H1 (cell line): Measurements from ENCODE around the gene TRMT10C. TPM values are rescaled to one million over a fixed set of nuclear protein-coding genes. Genes with fewer than 3 reads are reported as not detected.
"Not testable (repeated sequence)": the region's sequence is repeated elsewhere in the genome, so short reads cannot be mapped to it uniquely, and the experiment has no call there.

ENCODE experiments used
- CTCF ChIA-PET: fragments of 300-600 bp; sonication (Branson Sonifier 250); formaldehyde crosslinking; loops from one replicate; lab custom pipeline; 2021; ENCODE audit not compliant: partially characterized antibody; lab: Charles Lee
- POLR2A ChIA-PET: fragments of 300-600 bp; sonication (Branson Sonifier 250); formaldehyde crosslinking; loops from one replicate; lab custom pipeline; 2021; ENCODE audit warnings: inconsistent platforms; ENCODE audit not compliant: partially characterized antibody; lab: Charles Lee
- DNase-seq, 2 experiments: peaks; one replicate each; pipeline versions ENCODE4 v3.0.0 to v3.0.0-alpha.2; 2010 to 2022; ENCODE audit warnings: low spot score in 2 of 2, low read depth in 1 of 2, mixed read lengths in 1 of 2
- FAIRE-seq: peaks from 2 replicates; lab custom pipeline; 2011; peaks lifted over from hg19 to GRCh38; lab: Jason Lieb, UNC
- H2AFZ ChIP-seq: 2 replicates; pipeline ENCODE4 v1.8.1; 2012; ENCODE audit warnings: low read length, inconsistent platforms
- H2AK5ac ChIP-seq: 2 replicates; pipeline ENCODE4 v1.6.1; 2013; ENCODE audit warnings: low read depth, low read length
- H2BK120ac ChIP-seq: replicated peaks from 2 replicates; pipeline ENCODE3; 2013; ENCODE audit warnings: low read depth, low read length, inconsistent platforms
- H2BK12ac ChIP-seq: 2 replicates; pipeline ENCODE4 v1.6.1; 2013; ENCODE audit warnings: low read depth, low read length
- H2BK15ac ChIP-seq: 2 replicates; pipeline ENCODE4 v1.6.1; 2013; ENCODE audit warnings: low read length
- H2BK20ac ChIP-seq: 2 replicates; pipeline ENCODE4 v1.6.1; 2013; ENCODE audit warnings: low read length
- H2BK5ac ChIP-seq: 2 replicates; pipeline ENCODE4 v1.6.1; 2013; ENCODE audit warnings: low read depth, low read length
- H3K14ac ChIP-seq: 2 replicates; pipeline ENCODE4 v1.6.1; 2013; ENCODE audit warnings: inconsistent platforms; ENCODE audit not compliant: insufficient read length
- H3K18ac ChIP-seq: 2 replicates; pipeline ENCODE4 v1.6.1; 2013; ENCODE audit warnings: low read length; ENCODE audit errors: extremely low read depth
- H3K23ac ChIP-seq: 2 replicates; pipeline ENCODE4 v1.6.1; 2013; ENCODE audit warnings: inconsistent platforms; ENCODE audit not compliant: insufficient read length
- H3K23me2 ChIP-seq: 2 replicates; pipeline ENCODE4 v1.6.1; 2013; ENCODE audit warnings: low read depth, low read length
- H3K27ac ChIP-seq: 2 replicates; pipeline ENCODE4 v1.6.1; 2011; ENCODE audit warnings: low read depth, low read length, inconsistent platforms
- H3K27me3 ChIP-seq, 4 experiments: replicated peaks in 1 of 4; 1 replicate in 1 of 4; 2 replicates in 3 of 4; pipeline versions ENCODE4 v1.6.1 to v1.8.1; 2011 to 2013; ENCODE audit warnings: low read length in 3 of 4, mild to moderate bottlenecking in 3 of 4, inconsistent platforms in 2 of 4, mixed read lengths in 2 of 4, moderate library complexity in 1 of 4; ENCODE audit not compliant: control insufficient read depth in 3 of 4, insufficient read depth in 3 of 4; ENCODE audit errors: extremely low read depth in 1 of 4
- H3K36me3 ChIP-seq, 4 experiments: 2 replicates each; pipeline versions ENCODE4 v1.6.1 to v1.8.1; 2011 to 2013; ENCODE audit warnings: mild to moderate bottlenecking in 4 of 4, low read length in 3 of 4, moderate library complexity in 2 of 4, control low read depth in 1 of 4, inconsistent platforms in 1 of 4; ENCODE audit not compliant: insufficient read depth in 4 of 4, control insufficient read depth in 2 of 4
- H3K4ac ChIP-seq: replicated peaks from 2 replicates; pipeline ENCODE3; 2013; ENCODE audit warnings: low read length, low read depth, mixed read lengths, inconsistent platforms; ENCODE audit not compliant: insufficient read length
- H3K4me1 ChIP-seq, 4 experiments: replicated peaks in 1 of 4; 1 replicate in 1 of 4; 2 replicates in 3 of 4; pipeline versions ENCODE4 v1.6.1 to v1.8.1; 2011 to 2013; ENCODE audit warnings: low read length in 3 of 4, inconsistent platforms in 2 of 4, mixed read lengths in 1 of 4; ENCODE audit not compliant: insufficient read depth in 4 of 4, control insufficient read depth in 3 of 4
- H3K4me2 ChIP-seq, 2 experiments: 2 replicates each; pipeline versions ENCODE4 v1.6.1 to v1.8.1; 2011 to 2013; ENCODE audit warnings: low read depth in 2 of 2, low read length in 2 of 2, control low read depth in 1 of 2, inconsistent platforms in 1 of 2, mild to moderate bottlenecking in 1 of 2; ENCODE audit not compliant: insufficient read depth in 1 of 2
- H3K4me3 ChIP-seq, 4 experiments: fragments of 200-600, 300-600 bp in 1 of 4; sonication (generic), shearing (Covaris generic), sonication (Bioruptor Twin) in 1 of 4; 2 replicates each; pipeline versions ENCODE4 v1.5.1 to v1.8.1; 2011 to 2016; ENCODE audit warnings: low read length in 4 of 4, low read depth in 3 of 4, control low read depth in 2 of 4, inconsistent platforms in 2 of 4, mild to moderate bottlenecking in 2 of 4, mixed read lengths in 1 of 4, moderate library complexity in 1 of 4; ENCODE audit not compliant: insufficient read depth in 2 of 4; ENCODE audit errors: extremely low read depth in 1 of 4
- H3K56ac ChIP-seq: replicated peaks from 2 replicates; pipeline ENCODE3; 2013; ENCODE audit warnings: low read depth, mild to moderate bottlenecking, mixed read lengths, low read length, inconsistent platforms; ENCODE audit not compliant: insufficient read length
- H3K79me1 ChIP-seq: 2 replicates; pipeline ENCODE4 v1.6.1; 2013; ENCODE audit warnings: low read depth, low read length, control low read depth
- H3K79me2 ChIP-seq, 2 experiments: 2 replicates each; pipeline versions ENCODE4 v1.6.1 to v1.8.1; 2012 to 2013; ENCODE audit warnings: low read length in 2 of 2, mild to moderate bottlenecking in 2 of 2, inconsistent platforms in 1 of 2; ENCODE audit not compliant: insufficient read depth in 2 of 2, control insufficient read depth in 1 of 2
- H3K9ac ChIP-seq, 4 experiments: replicated peaks in 1 of 4; 1 replicate in 1 of 4; 2 replicates in 3 of 4; pipeline versions ENCODE4 v1.6.1 to v1.8.1; 2011 to 2013; ENCODE audit warnings: low read depth in 3 of 4, low read length in 3 of 4, control low read depth in 2 of 4, mild to moderate bottlenecking in 2 of 4, moderate library complexity in 2 of 4, inconsistent platforms in 1 of 4; ENCODE audit errors: extremely low read depth in 1 of 4
- H3K9me3 ChIP-seq, 2 experiments: 2 replicates each; pipeline versions ENCODE4 v1.6.1 to v1.8.1; 2012 to 2013; ENCODE audit warnings: mild to moderate bottlenecking in 2 of 2, moderate library complexity in 2 of 2, control low read depth in 1 of 2, inconsistent platforms in 1 of 2, low read depth in 1 of 2, low read length in 1 of 2, mixed read lengths in 1 of 2; ENCODE audit not compliant: insufficient read depth in 2 of 2
- H4K20me1 ChIP-seq, 2 experiments: replicated peaks in 1 of 2; 2 replicates each; pipeline versions ENCODE3 to v1.8.1; 2011 to 2013; ENCODE audit warnings: inconsistent platforms in 2 of 2, low read length in 2 of 2, mild to moderate bottlenecking in 1 of 2; ENCODE audit not compliant: insufficient read depth in 2 of 2, control insufficient read depth in 1 of 2
- H4K5ac ChIP-seq: 2 replicates; pipeline ENCODE4 v1.6.1; 2013; ENCODE audit warnings: low read length, low read depth, mixed read lengths, inconsistent platforms; ENCODE audit not compliant: insufficient read length
- H4K8ac ChIP-seq: 2 replicates; pipeline ENCODE4 v1.8.0; 2013; ENCODE audit warnings: mild to moderate bottlenecking, moderate library complexity, low read length, inconsistent platforms; ENCODE audit not compliant: insufficient read depth; ENCODE audit errors: extremely low read depth
- H4K91ac ChIP-seq: replicated peaks from 2 replicates; pipeline ENCODE3; 2013; ENCODE audit warnings: low read length, mixed read lengths, inconsistent platforms; ENCODE audit not compliant: insufficient read length
- WGBS, 2 experiments: shearing (Covaris generic) in 1 of 2; methylation state at CpG; one replicate each; pipeline versions ENCODE4 v1.1.6 to v1.1.7; 2013 to 2015; ENCODE audit warnings: low lambda C conversion rate in 2 of 2, mixed read lengths in 2 of 2, inconsistent platforms in 1 of 2, low coverage in 1 of 2, missing lambda C conversion rate in 1 of 2; ENCODE audit not compliant: insufficient replicate concordance in 2 of 2, insufficient coverage in 1 of 2, insufficient read length in 1 of 2; ENCODE audit errors: extremely low coverage in 1 of 2, missing lambda C conversion rate in 1 of 2; 5-methylcytosine and 5-hydroxymethylcytosine counted together
- polyA plus RNA-seq, 7 experiments: library from polyadenylated mRNA; depleted of rRNA in 3 of 7; stranded (reverse) in 5 of 7; unstranded in 2 of 7; fragments of >200 nt in 5 of 7; fragments of 200-250 nt in 2 of 7; gene quantifications; 1 replicate in 5 of 7; 2 replicates in 1 of 7; 4 replicates in 1 of 7; pipeline versions ENCODE4 v1.2.1 to v1.2.3, GENCODE V29; 2011 to 2013; ENCODE audit warnings: missing spikeins in 2 of 7, mixed read lengths in 2 of 7
- total RNA-seq: library from RNA; stranded (reverse); fragmentation: NEBNext Ultra II Directional; extraction: Animal tissue kit (Norgen Biotek cat#: 25700); gene quantifications from 2 replicates; pipeline ENCODE4 v1.2.1, GENCODE V29; 2021

TRMT10C gene
- total and polyA plus RNA-seq, 2 of the 8 experiments (the other 6 are each of a cell fraction or from before 2014, with no cell fraction given), result 27.4 to 55.9 TPM

- POLR2A ChIA-PET, H3K9me3 ChIP-seq, H3K56ac ChIP-seq, H2BK15ac ChIP-seq, H3K23me2 ChIP-seq, H3K18ac ChIP-seq, H3K4me2 ChIP-seq, H3K4me3 ChIP-seq, H3K14ac ChIP-seq, H3K36me3 ChIP-seq, H2AFZ ChIP-seq, H3K23ac ChIP-seq, H2BK20ac ChIP-seq, FAIRE-seq, H2BK120ac ChIP-seq, H3K27me3 ChIP-seq, H2BK12ac ChIP-seq, H3K4me1 ChIP-seq, H3K4ac ChIP-seq, H3K27ac ChIP-seq, H3K9ac ChIP-seq, H2AK5ac ChIP-seq, H4K5ac ChIP-seq, H3K79me2 ChIP-seq, H3K79me1 ChIP-seq, H4K20me1 ChIP-seq, H2BK5ac ChIP-seq, DNase-seq, H4K91ac ChIP-seq, CTCF ChIA-PET, H4K8ac ChIP-seq: not testable (repeated sequence)
- WGBS, 2 experiments, result 100% methylated on average over 1 of the region's 1 CpG; no CpG with 5 or more reads in 1 of the 2 experiments
Measured at GRCh38 chr3:101536955-101537354, 24.7 kb upstream of the TRMT10C start.
